Esophagus mucosa (tissue), 1 donor: ENCODE results near the gene CCDC117. TPM values are rescaled to one million over a fixed set of nuclear protein-coding genes. Genes with fewer than 3 reads are reported as not detected.

Experiments used
- ATAC-seq: fragments of 200-7000 bp; cut with Tn5 transposase; one replicate; pipeline ENCODE4 v1.9.1; 2020
- total RNA-seq: library from RNA; stranded (reverse); gene quantifications from one replicate; pipeline ENCODE4 v1.2.4, GENCODE V29; 2023
- donor health status: DM: yes; HTN: yes; CAD: no.

The CCDC117 gene
- total RNA-seq, 1 donor from 2014 or later = 8.5 TPM

GRCh38 chr22:28769394-28770085 is 3.0 kb upstream of the CCDC117 start:
- no peak for ATAC-seq

DNA sequence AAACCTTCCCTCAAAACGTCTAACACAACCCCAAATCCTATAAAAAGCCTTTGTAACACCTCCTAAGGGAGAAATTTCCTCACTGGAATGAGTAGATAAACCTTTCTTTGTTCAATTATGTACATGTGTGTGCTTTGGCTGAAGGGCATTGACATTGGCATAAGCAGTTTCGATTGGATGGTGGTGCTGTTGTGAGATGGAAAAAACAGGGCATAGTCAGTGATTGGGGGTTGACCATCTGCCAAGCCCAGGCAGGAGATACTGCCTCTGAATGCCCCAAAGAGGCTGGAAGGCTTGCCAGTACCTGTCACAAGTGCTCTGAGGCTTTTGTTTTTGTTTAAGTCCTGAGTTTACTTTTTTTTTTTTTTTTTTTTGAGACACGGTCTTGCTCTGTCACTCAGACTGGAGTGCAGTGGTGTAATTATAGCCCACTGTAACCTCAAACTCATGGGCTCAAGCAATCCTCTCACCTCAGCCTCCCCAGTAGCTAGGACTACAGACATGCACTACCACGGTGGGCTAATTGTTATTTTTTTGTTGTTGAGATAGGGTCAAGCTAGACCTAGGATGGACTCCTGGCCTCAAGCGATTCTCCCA is 1.2 kb upstream of the CCDC117 start:
- peak; percentile 75 for ATAC-seq

GRCh38 chr22:28773461-28773867 is 969 bp downstream of the CCDC117 start:
- ATAC-seq = no peak

DNA sequence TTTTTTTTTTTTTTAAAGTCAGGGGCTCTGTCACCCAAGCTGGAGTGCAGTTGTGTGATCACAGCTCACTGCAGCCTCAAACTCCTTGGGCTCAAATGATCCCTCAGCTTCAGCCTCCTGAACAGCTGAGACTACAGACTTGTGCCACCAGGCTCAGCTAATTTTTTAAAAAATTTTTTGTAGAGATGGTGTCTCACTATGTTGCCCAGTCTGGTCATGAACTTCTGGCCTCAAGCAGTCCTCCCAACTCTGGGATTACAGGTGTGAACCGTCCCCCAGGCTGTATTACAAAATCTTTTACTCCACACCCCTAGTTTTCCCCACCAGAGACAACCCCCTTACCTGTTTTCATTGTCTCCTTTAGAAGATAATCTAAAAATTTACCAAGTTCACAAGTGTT is 1.9 kb downstream of the CCDC117 start:
- ATAC-seq = no peak

- ATAC-seq = no peak
Observed at GRCh38 chr22:28779833-28780232, 7.3 kb downstream of the CCDC117 start.

DNA sequence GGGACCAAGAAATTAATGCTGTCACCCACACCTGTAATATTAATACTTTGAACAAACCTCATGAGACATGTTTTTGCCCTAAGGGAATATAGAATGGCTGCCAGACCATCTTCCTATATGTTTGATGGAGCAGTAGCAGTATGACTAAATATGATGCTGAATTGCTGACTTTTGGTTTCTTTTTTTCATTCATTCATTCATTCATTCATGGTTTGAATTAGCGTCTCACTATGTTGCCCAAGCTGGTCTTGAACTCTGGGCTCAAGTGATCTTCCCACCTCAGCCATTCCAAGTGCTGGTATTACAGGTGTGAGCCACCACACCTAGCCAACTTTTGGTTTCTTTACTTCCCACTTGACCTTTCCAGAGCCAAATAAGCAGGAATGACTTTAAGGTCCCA is 7.8 kb downstream of the CCDC117 start:
- ATAC-seq = no peak

- no peak for ATAC-seq
Observed at GRCh38 chr22:28783786-28784671, 11.5 kb downstream of the CCDC117 start.

DNA sequence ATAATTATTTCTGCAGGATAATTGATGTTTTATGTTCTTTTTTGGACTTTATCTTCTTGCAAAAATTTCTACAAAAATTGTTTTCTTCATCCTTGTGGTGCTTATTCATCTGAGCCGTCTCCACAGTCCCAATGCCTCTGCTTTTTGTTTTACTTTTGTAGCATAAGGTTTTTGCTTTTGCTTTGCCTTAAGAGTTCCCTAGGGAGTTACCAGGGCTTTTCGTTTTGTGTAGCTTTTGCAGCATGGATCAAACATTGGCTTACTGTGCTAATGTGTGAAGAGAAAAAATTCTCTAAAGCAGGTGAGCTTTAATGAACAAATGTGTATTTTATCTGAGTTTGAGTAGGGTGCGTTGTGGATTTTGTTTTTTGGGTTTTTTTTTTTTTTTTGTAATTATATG is 16.1 kb downstream of the CCDC117 start:
- ATAC-seq = no peak

GRCh38 chr22:28791124-28791523 is 18.6 kb downstream of the CCDC117 start:
- ATAC-seq = no peak

GRCh38 chr22:28791841-28792490 is 19.5 kb downstream of the CCDC117 start:
- peak; percentile 39 for ATAC-seq

DNA sequence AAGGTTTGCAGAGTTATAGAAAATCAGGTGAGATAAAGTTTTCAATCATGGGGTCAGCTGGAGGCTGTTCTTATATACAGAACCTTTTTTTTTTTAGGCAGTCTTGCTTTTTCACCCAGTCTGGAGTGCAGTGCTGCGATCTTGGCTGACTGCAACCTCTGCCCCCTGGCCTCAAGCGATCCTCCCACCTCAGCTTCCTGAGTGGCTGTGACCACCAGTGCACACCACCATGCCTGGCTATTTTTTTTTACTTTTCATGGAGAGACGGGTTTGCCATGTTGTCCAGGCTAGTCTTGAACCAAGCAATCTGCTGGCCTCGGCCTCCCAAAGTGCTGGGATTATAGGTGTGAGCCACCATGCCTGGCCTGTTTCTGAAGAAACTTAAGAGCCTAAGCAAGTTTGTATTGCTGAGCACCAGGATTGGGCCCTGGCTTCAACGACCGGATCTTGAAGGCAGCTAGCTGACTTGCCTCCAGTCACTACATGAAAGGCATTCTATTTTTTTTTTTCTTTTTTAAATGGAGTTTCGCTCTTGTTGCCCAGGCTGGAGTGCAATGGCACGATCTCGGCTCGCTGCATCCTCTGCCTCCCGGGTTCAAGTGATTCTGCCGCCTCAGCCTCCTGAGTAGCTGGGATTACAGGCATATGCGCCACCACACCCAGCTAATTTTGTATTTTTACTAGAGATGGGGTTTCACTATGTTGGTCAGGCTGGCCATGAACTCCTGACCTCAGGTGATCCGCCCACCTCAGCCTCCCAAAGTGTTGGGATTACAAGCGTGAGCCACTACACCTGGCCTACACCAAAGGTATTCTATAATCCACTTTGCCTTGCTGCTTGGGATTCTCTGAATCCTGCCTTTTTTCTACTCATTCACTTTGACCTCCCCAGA is 20.2 kb downstream of the CCDC117 start:
- peak; percentile 28 for ATAC-seq

DNA sequence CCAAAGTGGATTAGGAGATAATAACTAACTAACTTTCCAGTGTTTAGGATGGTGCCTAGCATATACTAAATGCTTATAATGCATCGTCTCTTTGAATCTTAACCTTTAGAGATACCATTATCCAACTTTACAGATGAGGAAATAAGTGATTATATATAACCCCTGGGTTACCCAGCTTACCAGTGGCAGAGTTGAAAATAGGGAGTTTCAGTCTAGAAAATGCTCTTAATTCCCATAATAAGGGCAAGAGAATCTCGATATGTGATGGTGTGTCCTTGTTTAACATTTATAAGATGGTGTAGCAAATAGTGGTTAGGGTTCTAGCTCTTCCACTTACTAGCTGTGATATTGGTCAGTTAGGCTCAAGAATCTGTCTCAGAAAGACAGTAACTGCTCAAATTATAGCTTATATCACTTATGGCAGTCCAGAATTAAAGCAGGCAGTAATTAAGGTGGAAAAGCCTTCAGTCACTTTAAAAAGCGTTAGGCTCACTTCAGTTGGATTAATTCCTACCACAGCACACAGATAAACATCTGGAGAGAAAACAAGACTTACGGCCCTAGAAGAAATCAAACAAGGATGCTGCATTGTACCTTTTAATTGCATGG is 21.6 kb downstream of the CCDC117 start:
- no peak for ATAC-seq

DNA sequence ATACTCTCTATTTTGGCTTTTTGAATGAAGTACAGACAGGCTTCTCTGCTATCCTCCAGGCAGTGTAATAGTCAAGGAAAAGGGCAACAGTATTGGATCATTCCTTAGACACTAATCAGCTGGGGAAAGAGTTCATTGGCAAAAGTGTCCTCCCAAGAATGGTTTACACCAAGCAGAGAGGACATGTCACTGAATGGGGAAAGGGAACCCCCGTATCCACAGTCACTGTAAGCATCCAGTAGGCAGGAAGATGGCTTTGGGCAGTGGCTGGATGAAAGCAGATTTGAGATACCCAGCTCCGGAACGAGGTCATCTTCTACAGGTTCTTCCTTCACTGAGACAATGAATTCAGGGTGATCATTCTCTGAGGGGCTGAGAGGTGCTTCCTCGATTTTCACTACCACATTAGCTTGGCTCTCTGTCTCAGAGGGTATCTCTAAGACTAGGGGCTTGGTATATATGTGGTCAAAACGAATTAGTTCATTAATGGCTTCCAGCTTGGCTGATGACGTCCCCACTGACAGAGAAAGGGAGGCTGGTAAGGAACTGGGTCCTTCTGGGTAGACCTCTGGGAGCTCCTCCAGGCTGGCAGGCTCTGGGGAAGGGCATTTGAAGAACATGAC is 22.7 kb downstream of the CCDC117 start:
- no peak for ATAC-seq

DNA sequence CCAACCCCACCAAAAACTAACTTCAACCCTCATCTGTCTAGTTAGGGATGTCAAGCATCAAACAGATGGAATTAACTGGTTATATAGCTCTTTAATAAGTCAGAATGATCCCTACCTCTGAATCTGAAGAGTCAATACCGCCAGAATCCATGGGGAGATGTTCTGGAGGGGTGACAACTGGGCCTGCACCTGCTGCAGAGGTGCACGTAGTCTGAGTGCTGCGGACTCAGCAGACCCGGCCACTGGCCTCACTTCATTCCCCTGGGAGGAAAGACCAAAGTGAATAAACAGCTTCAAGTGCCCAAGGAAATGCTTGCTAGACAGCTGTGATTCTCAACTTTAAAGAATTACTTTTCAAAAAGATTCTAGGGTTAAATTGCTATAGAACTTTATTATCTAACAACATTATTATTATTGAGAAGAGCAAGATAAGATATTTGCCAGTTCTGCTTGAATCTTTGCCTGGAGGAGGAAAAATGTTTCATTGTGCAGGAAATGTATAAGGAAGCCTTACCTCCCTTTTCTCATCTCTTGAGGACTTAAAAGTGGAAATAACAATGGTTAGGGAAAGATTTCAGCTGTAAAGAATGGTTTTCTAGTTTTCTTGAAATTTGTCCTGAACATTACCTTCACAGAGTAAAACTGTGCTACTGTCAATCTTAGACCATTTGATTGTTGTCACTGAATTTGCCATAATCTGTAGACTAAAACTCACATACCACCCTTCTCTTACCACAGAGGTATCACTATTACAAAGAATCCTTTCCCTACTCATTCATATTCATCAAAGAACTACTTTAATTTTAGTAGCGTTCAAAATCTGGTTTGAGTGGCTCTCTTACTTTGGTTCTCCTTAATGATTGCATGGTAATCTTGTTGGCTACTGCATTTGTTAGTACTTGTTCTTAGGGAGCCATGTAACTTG is 23.7 kb downstream of the CCDC117 start:
- no peak for ATAC-seq

GRCh38 chr22:28798810-28799605 is 26.5 kb downstream of the CCDC117 start:
- peak; percentile 79 for ATAC-seq

DNA sequence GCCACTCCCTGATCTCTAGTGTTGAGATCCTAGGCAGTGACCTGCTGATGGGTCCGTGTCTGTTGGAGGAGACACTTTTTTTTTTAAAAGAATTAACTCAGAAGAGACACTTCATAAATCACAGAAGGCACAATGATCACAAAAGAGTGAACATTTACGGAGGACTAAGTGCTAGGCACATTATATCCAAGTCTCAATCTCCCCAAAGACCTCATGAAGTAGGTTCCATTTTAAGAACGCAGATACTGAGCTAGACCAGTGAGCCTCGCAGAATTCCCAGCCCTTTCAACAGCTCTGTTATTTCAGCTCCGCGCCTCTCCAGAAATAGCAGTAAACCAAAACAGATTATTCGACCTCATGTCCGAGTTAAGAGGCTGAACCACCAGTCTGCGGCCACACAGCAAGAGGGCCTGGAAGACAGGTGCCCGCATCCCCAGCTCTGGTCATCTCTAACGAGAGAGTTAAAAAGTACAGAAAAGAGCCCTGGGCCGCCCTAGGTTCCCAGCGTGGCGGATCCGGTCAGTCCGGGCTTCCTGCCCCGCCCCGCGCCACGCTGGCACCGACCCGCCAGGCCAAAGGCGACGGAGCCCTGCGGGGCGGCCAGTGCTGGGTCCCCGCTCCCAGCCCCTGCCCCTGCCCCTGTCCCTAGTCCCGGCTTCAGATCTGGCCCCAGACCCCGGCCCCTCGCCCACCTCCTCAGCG is 27.3 kb downstream of the CCDC117 start:
- ATAC-seq = peak; percentile 78

DNA sequence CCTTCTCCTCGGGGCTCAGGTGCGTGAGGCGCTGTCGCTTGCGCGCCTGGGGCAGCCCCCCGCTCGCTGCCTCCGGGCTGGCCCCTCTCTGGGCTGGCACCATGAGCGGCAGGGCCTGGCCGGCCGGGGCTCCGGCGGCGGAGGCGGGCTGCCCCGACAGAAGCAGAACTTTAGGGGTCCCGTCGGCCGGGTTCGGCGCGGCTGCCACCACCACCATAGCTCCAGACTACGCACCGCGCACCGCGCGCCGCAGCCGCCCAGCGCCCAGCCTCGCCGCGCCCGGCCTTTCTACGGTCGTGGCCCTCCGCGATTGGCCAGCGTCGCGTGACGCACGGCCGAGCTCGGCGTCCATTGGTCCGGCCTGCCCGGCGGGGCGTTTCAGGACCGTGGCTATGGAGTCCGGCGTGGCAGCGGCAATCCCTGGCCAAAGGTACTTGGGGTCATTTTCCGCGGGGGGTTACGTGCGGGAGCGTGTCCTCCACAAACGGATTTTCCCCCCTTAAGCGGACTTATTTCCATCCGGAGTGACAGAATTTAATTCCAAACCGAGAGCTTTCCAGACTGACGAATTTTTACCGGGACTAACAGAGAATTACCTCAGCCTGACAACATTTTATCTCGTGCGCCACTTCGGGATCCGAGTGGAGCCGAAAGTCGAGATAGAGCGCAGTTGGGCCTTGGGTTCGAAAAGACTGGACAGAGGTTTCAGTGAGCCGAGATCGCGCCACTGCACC is 28.0 kb downstream of the CCDC117 start, which contains the start of gene XBP1:
Gene XBP1 (minus strand): TSS at position 262 of the 734 bp plus-strand sequence.
- ATAC-seq = peak; percentile 96
